SU-DHL-6 (cell line): ENCODE measurements around the gene PRKAR2B.

Experiments
- H2AFZ ChIP-seq: fragments of 200-600 bp; sonication (generic); 2 replicates; pipeline ENCODE4 v1.6.1; 2014; ENCODE audit warnings: low read depth, mild to moderate bottlenecking, moderate library complexity, mixed read lengths, antibody characterized with exemption, low read length; ENCODE audit not compliant: severe bottlenecking
- H3F3A ChIP-seq: fragments of 200-600 bp; shearing (Covaris generic); 2 replicates; pipeline ENCODE4 v1.6.0; 2016; ENCODE audit warnings: antibody characterized with exemption, mild to moderate bottlenecking; ENCODE audit not compliant: insufficient read depth
- H3K27ac ChIP-seq: fragments of 200-600 bp; sonication (generic); 2 replicates; pipeline ENCODE4 v1.5.1; 2016; ENCODE audit warnings: low read depth, mild to moderate bottlenecking, low read length, moderate library complexity, mixed read lengths
- H3K27me3 ChIP-seq: fragments of 200-600 bp; sonication (generic), shearing (Covaris generic); 2 replicates; pipeline ENCODE4 v1.6.0; 2014; ENCODE audit warnings: mild to moderate bottlenecking, low read length
- H3K36me3 ChIP-seq: fragments of 200-600 bp; sonication (generic); 2 replicates; pipeline ENCODE4 v1.6.1; 2014; ENCODE audit warnings: mild to moderate bottlenecking, low read length, mixed read lengths
- H3K4me2 ChIP-seq: fragments of 300-600, 200-600 bp; shearing (Covaris generic), sonication (generic); 2 replicates; pipeline ENCODE4 v1.6.0; 2014; ENCODE audit warnings: low read length, low read depth, mild to moderate bottlenecking; ENCODE audit not compliant: poor library complexity, severe bottlenecking
- H3K4me3 ChIP-seq: fragments of 200-600 bp; sonication (generic); 2 replicates; pipeline ENCODE4 v1.5.1; 2014; ENCODE audit warnings: antibody characterized with exemption, low read length, mild to moderate bottlenecking, mixed read lengths; ENCODE audit not compliant: insufficient read depth, poor library complexity, severe bottlenecking
- H3K79me2 ChIP-seq: fragments of 200-600 bp; sonication (generic); 2 replicates; pipeline ENCODE4 v1.6.1; 2014; ENCODE audit warnings: mild to moderate bottlenecking, low read length, moderate library complexity; ENCODE audit not compliant: insufficient read depth
- H3K9ac ChIP-seq: fragments of 200-600 bp; sonication (generic); 2 replicates; pipeline ENCODE4 v1.7.0; 2014; ENCODE audit warnings: mild to moderate bottlenecking, low read length
- H3K9me2 ChIP-seq: fragments of 200-600 bp; sonication (generic); replicated peaks from 2 replicates; pipeline ENCODE4 v1.6.1; 2014; ENCODE audit warnings: low read length; ENCODE audit not compliant: insufficient read depth
- H3K9me3 ChIP-seq: fragments of 200-600 bp; sonication (generic); 2 replicates; pipeline ENCODE4 v1.6.1; 2014; ENCODE audit warnings: low read length, mixed read lengths; ENCODE audit not compliant: insufficient read depth
- H4K20me1 ChIP-seq: fragments of 200-600 bp; sonication (generic); 2 replicates; pipeline ENCODE4 v1.6.1; 2014; ENCODE audit warnings: low read depth, mild to moderate bottlenecking, antibody characterized with exemption, low read length, moderate library complexity, mixed read lengths
- CTCF ChIP-seq: fragments of 200-600 bp; sonication (generic); IDR thresholded peaks from one replicate; pipeline ENCODE4 v1.5.1; 2017; ENCODE audit warnings: antibody characterized with exemption, mild to moderate bottlenecking, low read length, moderate library complexity; ENCODE audit not compliant: insufficient read depth, poor library complexity, severe bottlenecking
- EZH2phosphoT487 ChIP-seq: fragments of 200-600 bp; sonication (generic), shearing (Covaris generic); conservative IDR thresholded peaks from 2 replicates; pipeline ENCODE4 v1.6.1; 2018; ENCODE audit warnings: mild to moderate bottlenecking, antibody characterized with exemption, low read length, moderate library complexity, mixed read lengths

Gene PRKAR2B

GRCh38 chr7:107016312-107016711, 28.2 kb upstream of the PRKAR2B start:
- no peak overlapping the region for H2AFZ ChIP-seq

GRCh38 chr7:107017965-107018719, 26.4 kb upstream of the PRKAR2B start:
- no peaks in the 10 kb centered on the region for H3K79me2 ChIP-seq
- H4K20me1 ChIP-seq = no peaks in the 10 kb centered on the region
- H3K36me3 ChIP-seq = no peaks in the 10 kb centered on the region
- H3K9ac ChIP-seq = no peak overlapping the region
- H3K27ac ChIP-seq = no peak overlapping the region
- TF ChIP-seq CTCF (no peak), EZH2phosphoT487 (no peak)
- H3K27me3 ChIP-seq = no peaks in the 10 kb centered on the region
- H2AFZ ChIP-seq = no peak overlapping the region
- no peaks in the 10 kb centered on the region for H3F3A ChIP-seq
- no peak overlapping the region for H3K4me2 ChIP-seq
- H3K9me3 ChIP-seq = no peaks in the 10 kb centered on the region
- H3K4me3 ChIP-seq = no peak overlapping the region
- no peaks in the 10 kb centered on the region for H3K9me2 ChIP-seq

More at GRCh38 chr7:107016312-107016711, 28.2 kb upstream of the PRKAR2B start:
- Histone ChIP-seq H3K9me3 (no peaks in the 10 kb centered on the region), H3K4me2 (no peak overlapping the region), H3K9ac (no peak overlapping the region), H3K9me2 (no peaks in the 10 kb centered on the region), H3K79me2 (no peaks in the 10 kb centered on the region), H3K4me3 (no peak overlapping the region), H3K36me3 (no peaks in the 10 kb centered on the region), H3K27me3 (no peaks in the 10 kb centered on the region), H4K20me1 (no peaks in the 10 kb centered on the region), H3F3A (no peaks in the 10 kb centered on the region), H3K27ac (no peak overlapping the region)
- no peak for TF ChIP-seq CTCF
- no peak for TF ChIP-seq EZH2phosphoT487

GRCh38 chr7:107020400-107020799, 24.1 kb upstream of the PRKAR2B start:
- TF ChIP-seq EZH2phosphoT487 (no peak), CTCF (no peak)
- Histone ChIP-seq H3K27ac (no peak overlapping the region), H3K9ac (no peak overlapping the region), H3K9me2 (no peaks in the 10 kb centered on the region), H3K9me3 (no peaks in the 10 kb centered on the region), H3K4me3 (no peak overlapping the region), H3K27me3 (no peaks in the 10 kb centered on the region), H3K36me3 (no peaks in the 10 kb centered on the region), H2AFZ (no peak overlapping the region), H3F3A (no peaks in the 10 kb centered on the region), H3K4me2 (no peak overlapping the region), H3K79me2 (no peaks in the 10 kb centered on the region), H4K20me1 (no peaks in the 10 kb centered on the region)
